Measurements from ENCODE around the gene DENND4C.

- TF ChIP-seq CTCF (IDR thresholded peaks at IDR 0.05) = no peak
- TF ChIP-seq ZFX (IDR thresholded peaks at IDR 0.05; ENCODE audit: borderline replicate concordance) = no peak
These were observed 175.3 kb downstream of the DENND4C start for GRCh38 chr9:19405771-19406170.

All from 22Rv1 (cell line).